HUES64 (cell line): ENCODE results near the gene DPH3.

Experiments
- H3K27ac ChIP-seq: 2 replicates; pipeline ENCODE4 v1.7.0; 2013; ENCODE audit warnings: low read depth, low read length, inconsistent platforms
- H3K27me3 ChIP-seq: 2 replicates; pipeline ENCODE4 v1.6.1; 2013; ENCODE audit warnings: mild to moderate bottlenecking, low read length; ENCODE audit not compliant: insufficient read depth
- H3K36me3 ChIP-seq: 2 replicates; pipeline ENCODE4 v1.6.1; 2013; ENCODE audit warnings: mild to moderate bottlenecking, low read length; ENCODE audit not compliant: insufficient read depth
- H3K4me1 ChIP-seq: 2 replicates; pipeline ENCODE4 v1.6.1; 2013; ENCODE audit warnings: mild to moderate bottlenecking, low read length, moderate library complexity; ENCODE audit not compliant: insufficient read depth
- H3K4me3 ChIP-seq: 2 replicates; pipeline ENCODE4 v1.5.1; 2013; ENCODE audit warnings: mild to moderate bottlenecking, low read length, moderate library complexity
- H3K9ac ChIP-seq: 2 replicates; pipeline ENCODE4 v1.6.1; 2013; ENCODE audit warnings: mild to moderate bottlenecking, low read depth, low read length
- H3K9me3 ChIP-seq: 2 replicates; pipeline ENCODE4 v1.6.1; 2013; ENCODE audit warnings: low read depth, low read length; ENCODE audit not compliant: insufficient read depth
- WGBS: fragments of 150-250, 120-280 bp; methylation state at CpG from one replicate; pipeline ENCODE4 v1.1.7; 2013; ENCODE audit warnings: missing lambda C conversion rate; 5-methylcytosine and 5-hydroxymethylcytosine counted together

Gene DPH3

DNA sequence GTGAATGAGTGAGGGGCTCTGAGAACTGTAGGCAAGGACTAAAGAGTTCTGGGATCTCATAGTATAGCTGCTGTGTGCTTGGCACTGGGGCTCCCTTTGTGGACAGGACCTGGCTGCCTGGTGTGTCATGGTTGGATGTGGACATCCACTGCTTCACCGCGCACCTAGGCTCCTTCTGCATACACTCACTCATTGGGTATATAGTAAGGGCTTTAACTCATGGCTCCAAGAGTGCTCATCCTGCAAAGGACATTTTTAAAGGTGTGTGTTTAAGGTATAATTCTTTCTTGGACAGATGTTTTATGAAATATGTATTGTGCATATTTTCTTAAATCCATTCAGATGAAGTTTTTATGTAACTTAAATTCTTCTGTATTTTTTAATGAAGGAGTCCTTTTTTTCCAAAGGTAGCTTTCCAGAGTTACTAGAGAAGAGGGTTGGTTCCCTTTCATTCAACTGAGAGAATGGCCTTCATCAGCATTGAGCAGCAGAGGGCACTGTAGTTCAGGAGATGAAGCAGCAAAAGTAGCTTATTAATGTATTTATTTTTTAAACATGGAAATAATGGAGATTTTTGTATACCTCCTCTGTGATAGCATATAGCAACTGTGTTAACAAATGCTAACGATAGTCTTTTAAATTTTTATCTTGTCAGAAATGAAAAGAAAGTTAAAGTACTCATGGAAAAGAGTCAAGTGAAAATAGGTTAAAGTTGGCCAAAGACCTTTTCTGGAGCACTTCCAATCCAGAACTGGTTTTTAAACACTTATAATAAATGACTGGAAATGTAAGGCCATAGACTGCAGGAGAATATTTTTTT, 25.5 kb upstream of the DPH3 start:
- no peak overlapping the region for H3K27ac ChIP-seq
- H3K9ac ChIP-seq: no peak overlapping the region
- H3K36me3 ChIP-seq: peaks cover 58% of the 10 kb centered on the region

DNA sequence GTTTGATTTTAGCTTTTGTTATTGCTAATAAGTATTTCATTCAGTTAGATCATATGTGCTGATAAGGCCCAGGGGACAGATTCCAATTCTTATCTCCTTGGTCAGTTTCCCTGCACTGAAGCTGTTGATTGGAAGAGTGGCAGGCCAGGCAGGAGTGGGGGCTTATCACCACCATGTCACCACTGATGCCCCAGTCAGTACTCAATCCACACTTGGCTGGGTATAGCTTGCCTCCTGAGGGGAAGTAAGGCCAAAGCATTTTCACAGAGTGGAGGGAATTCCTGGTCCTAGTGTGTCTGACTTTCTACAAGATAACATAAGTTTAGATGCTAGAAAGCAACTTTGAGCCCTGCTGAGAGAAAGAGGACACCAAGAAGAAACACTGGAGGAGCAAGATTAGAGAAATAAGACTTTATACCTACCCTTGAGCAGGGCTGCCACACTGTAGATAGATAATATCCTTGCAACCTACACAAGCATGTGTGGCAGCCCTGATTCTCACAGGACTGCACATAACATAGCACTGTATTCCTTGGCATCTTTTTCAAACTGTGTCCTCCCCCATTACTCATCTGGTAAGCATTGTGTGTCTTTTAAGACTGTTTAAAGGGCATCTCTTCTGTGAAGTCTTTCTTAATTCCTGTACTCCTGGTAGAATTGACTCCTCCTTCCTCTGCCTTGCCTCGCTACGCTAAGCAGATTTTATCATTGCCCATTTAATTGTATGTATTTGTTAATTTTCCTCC, 24.6 kb upstream of the DPH3 start:
- WGBS: no CpG with 5 or more reads among the region's 2 CpGs
- H3K4me1 ChIP-seq: no peaks in the 10 kb centered on the region
- H3K9ac ChIP-seq: no peak overlapping the region
- peaks cover 51% of the 10 kb centered on the region for H3K36me3 ChIP-seq
- H3K27me3 ChIP-seq: no peaks in the 10 kb centered on the region
- no peaks in the 10 kb centered on the region; the same call in 1 of the 2 replicates for H3K9me3 ChIP-seq
- no peak overlapping the region for H3K4me3 ChIP-seq
- no peak overlapping the region for H3K27ac ChIP-seq

More for the DNA sequence above, 25.5 kb upstream of the DPH3 start:
- no peaks in the 10 kb centered on the region for H3K4me1 ChIP-seq
- H3K9me3 ChIP-seq: no peaks in the 10 kb centered on the region; the same call in 1 of the 2 replicates
- 73% methylated on average over 3 of the region's 3 CpGs for WGBS
- H3K4me3 ChIP-seq: no peak overlapping the region
- H3K27me3 ChIP-seq: no peaks in the 10 kb centered on the region

DNA sequence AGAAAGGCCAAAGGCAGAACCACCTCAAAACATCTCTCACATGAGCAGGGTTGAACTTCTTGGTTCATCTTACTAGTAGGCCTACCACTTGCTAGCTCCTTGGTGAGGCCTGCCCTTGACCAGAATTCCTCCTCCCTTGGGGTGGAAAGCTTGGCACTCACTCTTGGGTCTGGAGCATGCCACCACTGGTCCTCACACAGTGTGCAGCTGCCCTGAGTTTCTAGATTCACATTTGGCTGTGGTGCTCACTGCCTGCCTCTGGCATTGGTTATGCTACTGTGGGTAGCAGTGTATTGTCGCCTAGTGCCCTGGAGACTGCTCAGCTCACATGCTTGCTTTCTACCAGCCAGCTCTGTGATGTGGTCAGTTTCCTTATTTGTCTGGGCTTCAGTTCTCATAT, 23.9 kb upstream of the DPH3 start:
- H3K4me1 ChIP-seq: no peaks in the 10 kb centered on the region
- H3K9me3 ChIP-seq: no peaks in the 10 kb centered on the region; the same call in 1 of the 2 replicates
- H3K36me3 ChIP-seq: peaks cover 55% of the 10 kb centered on the region
- no peak overlapping the region for H3K9ac ChIP-seq
- no peak overlapping the region for H3K27ac ChIP-seq
- 96% methylated on average over 1 of the region's 1 CpG for WGBS
- H3K27me3 ChIP-seq: no peaks in the 10 kb centered on the region
- no peak overlapping the region for H3K4me3 ChIP-seq

DNA sequence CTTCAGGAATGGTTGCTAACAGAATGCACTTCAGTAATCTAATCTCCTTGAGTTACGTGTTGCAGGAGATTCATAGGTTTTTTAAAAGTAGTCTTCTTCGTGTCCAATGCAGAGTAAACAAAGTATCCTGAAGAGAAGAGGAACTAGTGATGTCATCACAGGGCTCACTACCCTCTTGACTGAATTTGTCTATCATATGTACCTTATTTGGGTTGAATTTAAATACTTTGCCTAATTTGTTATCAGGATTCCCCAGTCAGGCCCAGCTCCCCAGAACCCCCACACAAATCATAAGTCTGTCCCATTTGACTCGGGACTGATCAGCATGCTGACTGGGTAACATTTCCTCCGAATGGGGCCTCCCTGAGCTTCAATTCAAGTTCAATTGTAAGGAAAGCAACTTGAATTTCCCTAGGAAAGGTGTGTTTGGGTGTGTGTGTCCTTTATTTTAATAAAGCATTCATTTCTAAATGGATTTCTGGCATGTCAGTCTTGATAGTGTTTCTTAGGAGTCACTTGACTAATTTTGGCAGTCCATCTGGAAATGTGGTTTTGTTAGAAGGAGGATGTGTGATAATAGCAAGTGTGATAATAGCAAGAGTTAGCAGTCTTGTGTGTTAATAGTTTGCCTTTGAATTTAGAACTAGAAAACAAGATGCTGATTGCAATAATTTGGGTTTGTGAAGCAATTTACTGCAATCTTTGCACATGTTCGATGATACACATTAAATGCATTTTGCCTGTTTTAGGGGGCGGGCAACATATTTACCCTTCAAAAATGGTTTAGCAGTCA, 22.2 kb upstream of the DPH3 start:
- peaks cover 62% of the 10 kb centered on the region for H3K36me3 ChIP-seq
- H3K9me3 ChIP-seq: no peaks in the 10 kb centered on the region
- H3K4me3 ChIP-seq: no peak overlapping the region
- H3K27ac ChIP-seq: no peak overlapping the region
- H3K4me1 ChIP-seq: no peaks in the 10 kb centered on the region
- 95% methylated on average over 6 of the region's 6 CpGs for WGBS
- no peaks in the 10 kb centered on the region for H3K27me3 ChIP-seq
- H3K9ac ChIP-seq: no peak overlapping the region

DNA sequence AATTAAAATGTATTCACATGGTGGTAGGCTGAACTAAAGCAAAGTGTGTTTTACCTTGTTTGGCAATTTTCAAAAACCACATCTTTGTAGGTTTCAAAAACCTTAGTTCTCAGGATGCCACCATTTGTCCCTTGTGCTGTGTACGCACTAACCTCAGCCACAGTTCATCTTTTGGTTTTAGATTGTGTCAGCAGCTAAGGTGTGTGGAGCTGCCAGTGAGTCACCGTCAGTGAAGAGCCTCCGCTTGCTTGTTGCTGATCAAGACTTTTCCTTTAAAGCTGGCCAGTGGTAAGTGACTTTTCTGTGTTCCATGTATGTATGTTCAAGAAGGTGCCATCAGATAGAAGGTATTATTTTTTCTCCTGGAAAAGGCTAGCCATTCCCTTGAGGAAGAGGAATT, 21.4 kb upstream of the DPH3 start:
- no peaks in the 10 kb centered on the region for H3K9me3 ChIP-seq
- no peak overlapping the region for H3K4me3 ChIP-seq
- H3K27me3 ChIP-seq: no peaks in the 10 kb centered on the region
- H3K4me1 ChIP-seq: no peaks in the 10 kb centered on the region
- 97% methylated on average over 3 of the region's 3 CpGs for WGBS
- peaks cover 64% of the 10 kb centered on the region for H3K36me3 ChIP-seq
- no peak overlapping the region for H3K9ac ChIP-seq
- no peak overlapping the region for H3K27ac ChIP-seq

DNA sequence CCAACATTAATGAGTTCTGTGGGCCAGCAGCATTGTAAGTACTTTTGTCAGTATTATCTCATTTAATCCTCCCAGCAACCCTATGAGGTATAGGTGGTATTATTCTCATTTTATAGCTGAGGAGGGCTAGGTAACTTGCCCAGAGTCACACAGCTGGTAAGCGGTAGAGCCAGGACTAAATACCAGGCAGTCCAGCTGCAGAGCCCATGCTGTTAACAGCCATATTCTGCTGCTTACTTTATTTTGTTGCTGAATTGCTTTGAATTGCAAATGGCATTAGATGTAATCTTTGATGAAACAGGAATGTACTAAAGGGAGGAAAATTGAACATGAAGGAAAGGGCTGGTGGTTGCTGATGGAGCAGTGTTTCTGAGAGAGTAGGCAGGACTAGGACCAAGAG, 19.9 kb upstream of the DPH3 start:
- 100% methylated on average over 1 of the region's 1 CpG for WGBS
- H3K4me1 ChIP-seq: no peaks in the 10 kb centered on the region

DNA sequence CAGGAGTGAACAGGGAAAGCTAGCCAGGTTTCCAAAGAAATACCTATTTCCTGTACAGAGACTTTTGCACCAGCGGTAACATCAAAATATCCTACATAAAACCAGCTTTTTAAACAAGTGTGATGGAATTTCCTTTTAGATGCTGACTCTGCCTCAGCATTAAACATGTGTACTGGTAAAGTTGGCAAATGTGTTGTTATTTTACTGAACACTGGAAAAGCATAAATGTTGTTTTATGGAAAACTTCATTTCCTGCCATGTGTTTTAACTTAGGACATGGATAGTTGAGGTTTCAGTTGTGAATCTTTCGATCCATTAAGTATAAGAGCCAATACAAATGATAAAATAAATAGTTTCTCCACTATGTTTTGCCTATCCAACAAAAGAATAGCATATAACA, 15.9 kb upstream of the DPH3 start:
- Histone ChIP-seq H3K4me1 (no peaks in the 10 kb centered on the region), H3K9me3 (no peaks in the 10 kb centered on the region), H3K27ac (no peak overlapping the region), H3K27me3 (no peaks in the 10 kb centered on the region), H3K9ac (no peak overlapping the region), H3K4me3 (no peak overlapping the region), H3K36me3 (peaks cover 56% of the 10 kb centered on the region)
- WGBS: 100% methylated on average over 1 of the region's 2 CpGs

More for the DNA sequence above, 19.9 kb upstream of the DPH3 start:
- Histone ChIP-seq H3K4me3 (no peak overlapping the region), H3K9ac (no peak overlapping the region), H3K27ac (no peak overlapping the region), H3K36me3 (peaks cover 68% of the 10 kb centered on the region), H3K27me3 (no peaks in the 10 kb centered on the region), H3K9me3 (no peaks in the 10 kb centered on the region)

DNA sequence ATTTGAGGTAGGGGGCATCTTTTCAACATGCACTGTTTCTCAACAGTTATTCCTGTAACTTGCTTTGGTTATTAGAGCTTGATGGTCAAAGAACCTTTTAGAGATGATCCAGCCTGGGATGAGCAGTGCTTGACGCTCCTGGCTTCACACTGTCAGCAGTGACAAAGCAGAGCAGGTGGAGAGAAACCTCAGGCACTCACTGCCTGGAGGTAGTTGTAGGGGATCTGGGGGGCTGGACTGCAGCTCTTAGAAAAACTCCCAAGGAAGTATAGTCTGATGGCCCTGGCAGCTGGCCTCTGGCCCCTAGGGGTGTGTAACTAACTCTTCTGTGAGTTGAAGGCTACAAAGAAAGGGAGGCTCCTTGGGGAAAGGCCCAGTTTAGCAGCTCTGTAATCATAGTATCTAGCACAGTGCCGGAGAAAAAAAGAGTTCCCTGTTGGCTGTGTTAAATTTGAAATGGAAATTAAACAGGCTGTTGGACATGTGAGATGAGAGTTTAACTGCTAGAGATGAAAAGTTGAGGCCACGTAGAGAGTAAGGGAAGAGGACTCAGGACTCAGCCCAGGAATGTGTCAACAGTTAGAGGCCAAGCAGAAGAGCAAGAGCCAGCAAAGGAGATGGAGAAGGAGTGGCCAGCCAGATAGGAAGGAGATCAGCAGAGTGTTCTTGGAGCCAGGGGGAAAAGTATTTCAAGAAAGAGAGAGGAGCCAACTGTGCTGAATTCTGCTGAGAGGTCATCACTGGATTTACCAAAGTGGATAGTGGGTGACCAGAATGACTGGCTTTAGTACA, 14.5 kb upstream of the DPH3 start:
- H3K9ac ChIP-seq: no peak overlapping the region
- H3K4me1 ChIP-seq: no peaks in the 10 kb centered on the region
- H3K9me3 ChIP-seq: no peaks in the 10 kb centered on the region
- 95% methylated on average over 3 of the region's 3 CpGs for WGBS
- no peak overlapping the region for H3K4me3 ChIP-seq
- H3K27ac ChIP-seq: no peak overlapping the region
- H3K36me3 ChIP-seq: peaks cover 65% of the 10 kb centered on the region
- no peaks in the 10 kb centered on the region for H3K27me3 ChIP-seq

DNA sequence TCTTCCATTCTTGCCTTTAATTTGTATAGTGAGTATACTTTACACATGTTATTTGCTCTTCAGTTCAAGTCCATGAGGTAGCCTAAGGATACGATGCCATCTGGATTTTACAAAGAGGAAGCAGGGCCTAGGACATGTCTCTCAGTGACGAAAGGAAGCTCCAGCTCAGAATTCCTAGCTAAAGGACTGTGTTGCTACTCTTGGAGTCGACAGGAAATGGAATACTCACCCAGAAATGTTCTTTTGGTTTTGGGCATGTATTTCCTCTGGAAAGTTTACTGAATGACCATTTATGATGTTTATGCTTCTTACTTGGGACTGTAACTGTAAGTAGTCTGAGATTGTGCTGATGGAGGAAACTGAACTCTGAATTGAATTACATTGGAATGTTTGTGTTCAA, 12.7 kb upstream of the DPH3 start:
- Histone ChIP-seq H3K9ac (no peak overlapping the region), H3K36me3 (peaks cover 65% of the 10 kb centered on the region), H3K9me3 (no peaks in the 10 kb centered on the region), H3K27ac (no peak overlapping the region), H3K4me1 (no peaks in the 10 kb centered on the region), H3K4me3 (no peak overlapping the region), H3K27me3 (no peaks in the 10 kb centered on the region)
- 94% methylated on average over 3 of the region's 3 CpGs for WGBS

DNA sequence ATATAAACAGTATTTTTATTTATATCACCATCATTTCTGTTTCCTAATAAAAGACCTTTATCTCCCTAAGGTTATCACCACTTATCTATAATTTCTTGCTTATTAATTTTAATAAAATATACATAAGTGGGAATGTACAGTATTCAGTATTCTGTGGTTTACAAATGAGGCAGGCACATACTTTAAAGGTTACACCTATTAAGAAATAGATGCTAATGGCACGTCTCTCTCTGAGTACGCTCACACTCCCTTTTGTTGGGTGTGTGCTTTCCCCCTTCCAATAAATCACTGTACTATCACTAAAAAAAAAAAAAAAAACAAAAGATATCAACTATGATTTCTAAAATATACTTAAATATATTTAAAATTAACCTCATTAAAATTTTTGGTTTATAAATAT, 9.1 kb upstream of the DPH3 start:
- no peaks in the 10 kb centered on the region for H3K27me3 ChIP-seq
- no peak overlapping the region for H3K27ac ChIP-seq
- whole genome bisulfite sequencing: 95% methylated on average over 2 of the region's 2 CpGs
- no peak overlapping the region for H3K4me3 ChIP-seq
- H3K36me3 ChIP-seq: peaks cover 82% of the 10 kb centered on the region
- no peaks in the 10 kb centered on the region for H3K9me3 ChIP-seq
- H3K9ac ChIP-seq: no peak overlapping the region
- H3K4me1 ChIP-seq: no peaks in the 10 kb centered on the region
